ENCODE data around the gene KLF13. TPM values are rescaled to one million over a fixed set of nuclear protein-coding genes. Genes with fewer than 3 reads are reported as not detected.

The KLF13 gene
- total RNA-seq, 1 experiment from 2014 or later: 60.1 TPM

DNA sequence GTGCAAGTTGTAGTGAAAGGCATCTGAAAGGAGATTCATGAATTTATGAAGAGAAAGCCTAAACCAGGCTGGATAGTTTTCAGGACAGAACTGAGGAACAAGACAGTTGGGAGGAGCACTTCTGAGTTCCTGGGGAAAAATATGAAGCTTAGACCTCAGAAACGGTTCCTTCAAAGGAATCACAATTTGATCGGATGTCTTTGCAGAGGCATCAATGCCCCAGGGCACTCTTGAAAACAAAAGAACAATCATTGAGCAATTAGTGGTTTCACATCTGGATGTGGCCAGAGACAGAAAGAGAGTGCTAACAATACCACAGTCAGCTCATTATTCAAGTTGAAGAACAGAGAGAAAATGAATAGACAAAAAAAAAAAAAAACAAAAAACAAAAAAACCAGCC, 86.2 kb downstream of the KLF13 start:
- BruUV-seq (replicated peaks): no TSS peak
- RAD21 ChIA-PET (ENCODE audit: low non-redundant PET in 1 of 2, low total read pairs in 2 of 2, uncharacterized antibody in 2 of 2, unreplicated experiment in 2 of 2): no interaction called here
- Histone ChIP-seq H3K9me3 (ENCODE audit: control insufficient read depth in 1 of 2, insufficient read depth in 1 of 2, low read depth in 1 of 2, low read length in 2 of 2) (no peaks in the 10 kb centered on the region), H3K4me2 (ENCODE audit: low read length) (no peak overlapping the region), H3K9me2 (ENCODE audit: insufficient read depth) (no peaks in the 10 kb centered on the region), H4K20me1 (ENCODE audit: insufficient read depth) (no peaks in the 10 kb centered on the region), H3K4me3 (replicated peaks in 1 of 2; ENCODE audit: low read depth in 1 of 2, low read length in 2 of 2) (no peak overlapping the region), H3K27me3 (ENCODE audit: insufficient read depth, low read length) (no peaks in the 10 kb centered on the region), H3K9ac (ENCODE audit: low read length) (no peak overlapping the region), H2AFZ (ENCODE audit: low read depth, low read length, poor library complexity, severe bottlenecking) (no peak overlapping the region), H3K36me3 (ENCODE audit: control insufficient read depth in 1 of 2, insufficient read depth in 2 of 2, low read length in 2 of 2) (no peaks in the 10 kb centered on the region), H3K79me2 (ENCODE audit: insufficient read depth, low read length) (no peaks in the 10 kb centered on the region), H3K4me1 (ENCODE audit: control insufficient read depth in 1 of 2, insufficient read depth in 2 of 2, low read length in 2 of 2) (no peaks in the 10 kb centered on the region), H3K27ac (ENCODE audit: low read depth, low read length) (no peak overlapping the region)
- DNase-seq (ENCODE audit: low read depth, low spot score): no peak
- POLR2A ChIA-PET: no interaction called here
- intact Hi-C loops (cut with micrococcal nuclease): no loop called here
- ATAC-seq: no peak
- TF ChIP-seq POLR2AphosphoS5 (IDR thresholded peaks at IDR 0.05; ENCODE audit: low read depth, low read length): no peak
- TF ChIP-seq ZFX (IDR thresholded peaks at IDR 0.05): no peak
- no peak for TF ChIP-seq FOSL1 (IDR thresholded peaks at IDR 0.05; ENCODE audit: low read depth)
- TF ChIP-seq REST (IDR thresholded peaks at IDR 0.05; ENCODE audit: low read depth): no peak
- no peak for TF ChIP-seq SRF (IDR thresholded peaks at IDR 0.05; ENCODE audit: low read depth)
- no peak for TF ChIP-seq EZH2 (IDR thresholded peaks at IDR 0.05)
- TF ChIP-seq EZH2phosphoT487 (IDR thresholded peaks at IDR 0.05; ENCODE audit: borderline replicate concordance): no peak
- TF ChIP-seq SIN3A (IDR thresholded peaks at IDR 0.05; ENCODE audit: low read depth): no peak
- TF ChIP-seq, protein P1, sequence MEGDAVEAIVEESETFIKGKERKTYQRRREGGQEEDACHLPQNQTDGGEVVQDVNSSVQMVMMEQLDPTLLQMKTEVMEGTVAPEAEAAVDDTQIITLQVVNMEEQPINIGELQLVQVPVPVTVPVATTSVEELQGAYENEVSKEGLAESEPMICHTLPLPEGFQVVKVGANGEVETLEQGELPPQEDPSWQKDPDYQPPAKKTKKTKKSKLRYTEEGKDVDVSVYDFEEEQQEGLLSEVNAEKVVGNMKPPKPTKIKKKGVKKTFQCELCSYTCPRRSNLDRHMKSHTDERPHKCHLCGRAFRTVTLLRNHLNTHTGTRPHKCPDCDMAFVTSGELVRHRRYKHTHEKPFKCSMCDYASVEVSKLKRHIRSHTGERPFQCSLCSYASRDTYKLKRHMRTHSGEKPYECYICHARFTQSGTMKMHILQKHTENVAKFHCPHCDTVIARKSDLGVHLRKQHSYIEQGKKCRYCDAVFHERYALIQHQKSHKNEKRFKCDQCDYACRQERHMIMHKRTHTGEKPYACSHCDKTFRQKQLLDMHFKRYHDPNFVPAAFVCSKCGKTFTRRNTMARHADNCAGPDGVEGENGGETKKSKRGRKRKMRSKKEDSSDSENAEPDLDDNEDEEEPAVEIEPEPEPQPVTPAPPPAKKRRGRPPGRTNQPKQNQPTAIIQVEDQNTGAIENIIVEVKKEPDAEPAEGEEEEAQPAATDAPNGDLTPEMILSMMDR (IDR thresholded peaks at IDR 0.05 in 2 of 3, conservative IDR thresholded peaks at IDR 0.05 in 1 of 3; ENCODE audit: borderline replicate concordance in 1 of 3, insufficient read depth in 1 of 3, low read depth in 2 of 3, low read length in 2 of 3): no peak
- CTCF ChIA-PET: no interaction called here

Measured in HCT116 (cell line).